AG04450 (cell line): ENCODE data around the gene SELL. TPM values are rescaled to one million over a fixed set of nuclear protein-coding genes. Genes with fewer than 3 reads are reported as not detected.

Experiments used
- CTCF ChIA-PET: fragments of 300-600, 350-600 bp; formaldehyde crosslinking; extraction: SDS; loops from one replicate; lab custom pipeline; 2022; ENCODE audit warnings: antibody characterized with exemption, inconsistent platforms; lab: Charles Lee
- POLR2A ChIA-PET: fragments of 350-600 bp; formaldehyde crosslinking; extraction: SDS; loops from one replicate; lab custom pipeline; 2021; ENCODE audit warnings: antibody characterized with exemption, inconsistent platforms; lab: Yijun Ruan, JAX
- DNase-seq: peaks from one replicate; pipeline ENCODE4 v3.0.0-alpha.2; 2011; ENCODE audit warnings: low read depth, low spot score
- H3K27ac ChIP-seq: one replicate; pipeline ENCODE4 v1.5.1; 2012; ENCODE audit warnings: low read depth, low read length, control low read depth
- H3K27me3 ChIP-seq: one replicate; pipeline ENCODE4 v1.6.0; 2012; ENCODE audit warnings: low read length; ENCODE audit not compliant: control insufficient read depth, insufficient read depth
- H3K4me3 ChIP-seq: 2 replicates; pipeline ENCODE4 v1.5.1; 2011; ENCODE audit warnings: mild to moderate bottlenecking, low read depth, low read length, control low read depth
- H3K9me3 ChIP-seq: 2 replicates; pipeline ENCODE4 v1.5.1; 2012; ENCODE audit warnings: low read length; ENCODE audit not compliant: control insufficient read depth, insufficient read depth
- CTCF ChIP-seq: IDR thresholded peaks from 2 replicates; pipeline ENCODE4 v1.5.1; 2011; ENCODE audit warnings: low read depth, low read length, control low read depth, inconsistent platforms
- polyA plus RNA-seq: library from polyadenylated mRNA; depleted of rRNA; stranded (reverse); fragments of >200 nt; gene quantifications from 2 replicates; pipeline ENCODE4 v1.2.3, GENCODE V29; 2011

Gene SELL
- polyA plus RNA-seq, 1 experiment = 0.05 TPM

GRCh38 chr1:169729991-169730390 is 18.6 kb upstream of the SELL start:
- Histone ChIP-seq H3K27me3 (no peaks in the 10 kb centered on the region), H3K9me3 (no peaks in the 10 kb centered on the region), H3K27ac (no peak overlapping the region), H3K4me3 (no peak overlapping the region)
- POLR2A ChIA-PET = no interaction called here
- no peak for TF ChIP-seq CTCF
- no peak for DNase-seq
- CTCF ChIA-PET = no interaction called here

- no peak for TF ChIP-seq CTCF
- H3K27ac ChIP-seq = no peak overlapping the region
- no peak overlapping the region for H3K4me3 ChIP-seq
- no peaks in the 10 kb centered on the region for H3K27me3 ChIP-seq
- H3K9me3 ChIP-seq = no peaks in the 10 kb centered on the region
- no peak for DNase-seq
- POLR2A ChIA-PET = no interaction called here
- CTCF ChIA-PET = no interaction called here
Measured at GRCh38 chr1:169727307-169727706, 15.9 kb upstream of the SELL start.

- CTCF ChIA-PET = no interaction called here
Measured at GRCh38 chr1:169726851-169727250, 15.4 kb upstream of the SELL start.

GRCh38 chr1:169725930-169726329 is 14.5 kb upstream of the SELL start:
- Histone ChIP-seq H3K4me3 (no peak overlapping the region), H3K27me3 (no peaks in the 10 kb centered on the region), H3K9me3 (no peaks in the 10 kb centered on the region), H3K27ac (no peak overlapping the region)
- ChIA-PET POLR2A (no interaction called here), CTCF (interaction anchor here (0.9 kb wide), 1 partner anchor 8 kb away, joined by 3 read pairs; the partner anchor contains the start of gene SELE)
- no peak for DNase-seq
- no peak for TF ChIP-seq CTCF

More at GRCh38 chr1:169726851-169727250, 15.4 kb upstream of the SELL start:
- no peak overlapping the region for H3K27ac ChIP-seq
- no peak for DNase-seq
- POLR2A ChIA-PET = no interaction called here
- H3K27me3 ChIP-seq = no peaks in the 10 kb centered on the region
- TF ChIP-seq CTCF = no peak
- H3K9me3 ChIP-seq = no peaks in the 10 kb centered on the region
- no peak overlapping the region for H3K4me3 ChIP-seq

- H3K9me3 ChIP-seq = no peaks in the 10 kb centered on the region
Measured at GRCh38 chr1:169724168-169724567, 12.7 kb upstream of the SELL start.

More at GRCh38 chr1:169724168-169724567, 12.7 kb upstream of the SELL start:
- ChIA-PET CTCF (no interaction called here), POLR2A (no interaction called here)
- Histone ChIP-seq H3K27me3 (no peaks in the 10 kb centered on the region), H3K4me3 (no peak overlapping the region), H3K27ac (no peak overlapping the region)
- no peak for TF ChIP-seq CTCF
- DNase-seq = no peak
